DMS114 treated with DMSO at 0.1 percent for 48 hours (cell line): ENCODE data around the gene TSSK2.
A peak's percentile ranks its signal among the peaks of the same experiment; 100 is the strongest.

Source experiments
- DNase-seq: peaks from one replicate; lab custom pipeline; 2025; ENCODE audit not compliant: unreplicated experiment; lab: John Stamatoyannopoulos, UW

The TSSK2 gene

GRCh38 chr22:19105867-19106802 lies 25.0 kb upstream of the TSSK2 start:
- DNase-seq = no peak

- DNase-seq = no peak
Measured at GRCh38 chr22:19106886-19107729, 24.0 kb upstream of the TSSK2 start.

- no peak for DNase-seq
Measured at GRCh38 chr22:19107730-19108074, 23.4 kb upstream of the TSSK2 start.

GRCh38 chr22:19108807-19109197 lies 22.3 kb upstream of the TSSK2 start:
- DNase-seq = no peak

- DNase-seq = no peak
Measured at GRCh38 chr22:19109198-19110063, 21.7 kb upstream of the TSSK2 start.

- no peak for DNase-seq
Measured at GRCh38 chr22:19110064-19110458, 21.0 kb upstream of the TSSK2 start.

GRCh38 chr22:19110646-19111045 lies 20.5 kb upstream of the TSSK2 start:
- no peak for DNase-seq

- DNase-seq = no peak
Measured at GRCh38 chr22:19111140-19111539, 20.0 kb upstream of the TSSK2 start.

- DNase-seq = no peak
Measured at GRCh38 chr22:19111584-19111983, 19.5 kb upstream of the TSSK2 start.

GRCh38 chr22:19113429-19113828 lies 17.7 kb upstream of the TSSK2 start:
- no peak for DNase-seq

- DNase-seq = no peak
Measured at GRCh38 chr22:19114984-19115552, 16.0 kb upstream of the TSSK2 start.

GRCh38 chr22:19115628-19116027 lies 15.5 kb upstream of the TSSK2 start:
- DNase-seq = no peak

- no peak for DNase-seq
Measured at GRCh38 chr22:19117111-19117512, 14.0 kb upstream of the TSSK2 start.

- DNase-seq = no peak
Measured at GRCh38 chr22:19118329-19118880, 12.7 kb upstream of the TSSK2 start.

GRCh38 chr22:19119949-19120348 lies 11.2 kb upstream of the TSSK2 start:
- no peak for DNase-seq

GRCh38 chr22:19120829-19121630 lies 10.1 kb upstream of the TSSK2 start:
- no peak for DNase-seq

- DNase-seq = no peak
Measured at GRCh38 chr22:19121631-19122142, 9.4 kb upstream of the TSSK2 start.

GRCh38 chr22:19122143-19122751 lies 8.9 kb upstream of the TSSK2 start, which contains the start of gene DGCR2:
Gene DGCR2, minus strand, starts transcription at chr22:19122412. Its CDS starts 206 bp downstream, at chr22:19122206.
- peak; percentile 82 for DNase-seq
